Measurements from ENCODE around the gene DNAJC16.
A peak's percentile ranks its signal among the peaks of the same experiment; 100 is the strongest.
"Not testable (repeated sequence)": the region's sequence is repeated elsewhere in the genome, so short reads cannot be mapped to it uniquely, and the experiment has no call there.

Gene DNAJC16

DNA sequence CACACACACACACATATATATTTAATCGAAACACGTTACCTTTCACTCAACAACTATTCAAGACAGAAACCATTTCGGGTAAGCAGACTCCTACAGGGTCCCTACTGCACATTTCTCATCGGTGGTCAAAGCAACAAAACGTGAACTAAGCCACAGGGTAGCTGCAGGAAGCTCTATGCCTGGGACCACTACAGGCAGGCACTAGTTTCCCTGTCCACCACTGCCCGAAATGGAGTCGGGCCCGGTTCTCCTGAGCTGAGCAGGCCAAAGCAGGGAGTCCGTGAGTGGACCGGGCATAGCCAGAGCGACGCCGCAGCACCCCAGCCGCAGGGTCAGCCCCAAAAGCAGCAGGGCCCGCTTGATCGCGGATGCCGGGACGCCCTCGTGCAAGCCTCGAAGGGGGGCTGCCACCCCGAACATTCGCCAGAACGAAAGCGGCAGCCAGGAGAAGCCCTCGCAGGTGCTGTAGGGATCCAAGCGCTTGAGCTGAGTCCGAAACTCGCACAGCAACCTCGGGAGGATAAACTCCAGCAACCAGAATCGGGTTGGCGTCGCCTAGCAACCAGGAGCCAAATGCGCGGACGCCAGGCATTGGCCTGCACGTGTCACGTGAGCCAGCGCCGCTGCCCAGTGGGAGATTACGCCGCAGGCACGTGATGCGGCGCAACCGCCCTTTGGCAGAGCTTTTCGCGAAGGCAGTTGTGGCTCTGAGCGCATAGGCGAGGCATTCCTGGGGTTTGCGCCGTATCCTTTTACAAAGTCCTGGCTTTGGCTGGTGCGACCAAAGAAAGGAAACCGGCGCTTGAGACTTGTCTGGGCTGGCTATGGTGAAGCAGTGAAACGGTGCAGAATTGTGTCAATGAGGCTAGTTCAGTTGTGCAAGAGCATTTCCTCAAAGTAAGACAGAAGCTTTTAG, 76.7 kb downstream of the DNAJC16 start:
- H3K79me2 ChIP-seq (ENCODE audit: insufficient read depth, low read length) = no peaks in the 10 kb centered on the region
- H2AFZ ChIP-seq (ENCODE audit: low read depth, low read length, severe bottlenecking) = peak overlapping the region; percentile 72
- H3K9me3 ChIP-seq (ENCODE audit: insufficient read depth, low read length) = no peaks in the 10 kb centered on the region
- no peaks in the 10 kb centered on the region for H3F3A ChIP-seq (ENCODE audit: insufficient read depth)
- H3K27me3 ChIP-seq (ENCODE audit: low read length) = no peaks in the 10 kb centered on the region
- TF ChIP-seq, protein P1, sequence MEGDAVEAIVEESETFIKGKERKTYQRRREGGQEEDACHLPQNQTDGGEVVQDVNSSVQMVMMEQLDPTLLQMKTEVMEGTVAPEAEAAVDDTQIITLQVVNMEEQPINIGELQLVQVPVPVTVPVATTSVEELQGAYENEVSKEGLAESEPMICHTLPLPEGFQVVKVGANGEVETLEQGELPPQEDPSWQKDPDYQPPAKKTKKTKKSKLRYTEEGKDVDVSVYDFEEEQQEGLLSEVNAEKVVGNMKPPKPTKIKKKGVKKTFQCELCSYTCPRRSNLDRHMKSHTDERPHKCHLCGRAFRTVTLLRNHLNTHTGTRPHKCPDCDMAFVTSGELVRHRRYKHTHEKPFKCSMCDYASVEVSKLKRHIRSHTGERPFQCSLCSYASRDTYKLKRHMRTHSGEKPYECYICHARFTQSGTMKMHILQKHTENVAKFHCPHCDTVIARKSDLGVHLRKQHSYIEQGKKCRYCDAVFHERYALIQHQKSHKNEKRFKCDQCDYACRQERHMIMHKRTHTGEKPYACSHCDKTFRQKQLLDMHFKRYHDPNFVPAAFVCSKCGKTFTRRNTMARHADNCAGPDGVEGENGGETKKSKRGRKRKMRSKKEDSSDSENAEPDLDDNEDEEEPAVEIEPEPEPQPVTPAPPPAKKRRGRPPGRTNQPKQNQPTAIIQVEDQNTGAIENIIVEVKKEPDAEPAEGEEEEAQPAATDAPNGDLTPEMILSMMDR (IDR thresholded peaks at IDR 0.05; ENCODE audit: insufficient read depth, low read length, poor library complexity, severe bottlenecking) = no peak
- no peak for TF ChIP-seq EZH2phosphoT487 (conservative IDR thresholded peaks at IDR 0.05; ENCODE audit: low read length)
- H3K9ac ChIP-seq (ENCODE audit: low read length) = peak overlapping the region; percentile 46
- no peak overlapping the region for H3K27ac ChIP-seq (ENCODE audit: low read depth, low read length)
- no peaks in the 10 kb centered on the region for H3K9me2 ChIP-seq (replicated peaks; ENCODE audit: insufficient read depth, low read length)
- H3K4me3 ChIP-seq (ENCODE audit: insufficient read depth, low read length, poor library complexity, severe bottlenecking) = peak overlapping the region; percentile 53
- H3K4me2 ChIP-seq (ENCODE audit: low read depth, low read length, poor library complexity, severe bottlenecking) = peak overlapping the region; percentile 51
- no peaks in the 10 kb centered on the region for H4K20me1 ChIP-seq (ENCODE audit: low read depth, low read length)
- H3K36me3 ChIP-seq (ENCODE audit: low read length) = no peaks in the 10 kb centered on the region

GRCh38 chr1:15603966-15604282, 77.3 kb downstream of the DNAJC16 start:
- H3F3A ChIP-seq (ENCODE audit: insufficient read depth); H3K9me3 ChIP-seq (ENCODE audit: insufficient read depth, low read length); H3K36me3 ChIP-seq (ENCODE audit: low read length); H4K20me1 ChIP-seq (ENCODE audit: low read depth, low read length); H3K27me3 ChIP-seq (ENCODE audit: low read length); H3K79me2 ChIP-seq (ENCODE audit: insufficient read depth, low read length); H3K9me2 ChIP-seq (replicated peaks; ENCODE audit: insufficient read depth, low read length); H3K27ac ChIP-seq (ENCODE audit: low read depth, low read length): not testable (repeated sequence)
- peak overlapping the region; percentile 26 for H3K4me3 ChIP-seq (ENCODE audit: insufficient read depth, low read length, poor library complexity, severe bottlenecking)
- H2AFZ ChIP-seq (ENCODE audit: low read depth, low read length, severe bottlenecking) = peak overlapping the region; percentile 72
- peak overlapping the region; percentile 51 for H3K4me2 ChIP-seq (ENCODE audit: low read depth, low read length, poor library complexity, severe bottlenecking)
- H3K9ac ChIP-seq (ENCODE audit: low read length) = peak overlapping the region; percentile 46; the same call in 1 of the 2 replicates

DNA sequence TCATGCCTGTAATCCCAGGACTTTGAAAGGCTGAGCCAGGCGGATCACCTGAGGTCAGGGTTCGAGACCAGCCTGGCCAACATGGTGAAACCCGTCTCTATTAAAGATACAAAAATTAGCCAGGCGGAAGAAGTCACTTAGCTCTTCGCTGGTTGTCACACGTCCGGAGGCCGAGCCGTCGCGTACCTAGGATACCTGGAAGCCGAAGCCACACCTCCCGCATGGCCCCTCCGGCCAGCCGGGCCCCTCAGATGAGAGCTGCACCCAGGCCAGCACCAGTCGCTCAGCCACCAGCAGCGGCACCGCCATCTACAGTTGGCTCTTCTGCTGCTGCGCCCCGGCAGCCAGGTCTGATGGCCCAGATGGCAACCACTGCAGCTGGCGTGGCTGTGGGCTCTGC, 77.8 kb downstream of the DNAJC16 start:
- not testable (repeated sequence) for H3F3A ChIP-seq (ENCODE audit: insufficient read depth); H3K27ac ChIP-seq (ENCODE audit: low read depth, low read length); H4K20me1 ChIP-seq (ENCODE audit: low read depth, low read length); H3K4me3 ChIP-seq (ENCODE audit: insufficient read depth, low read length, poor library complexity, severe bottlenecking); H3K4me2 ChIP-seq (ENCODE audit: low read depth, low read length, poor library complexity, severe bottlenecking); H3K27me3 ChIP-seq (ENCODE audit: low read length); H3K36me3 ChIP-seq (ENCODE audit: low read length); H2AFZ ChIP-seq (ENCODE audit: low read depth, low read length, severe bottlenecking); H3K9ac ChIP-seq (ENCODE audit: low read length); H3K9me3 ChIP-seq (ENCODE audit: insufficient read depth, low read length); H3K79me2 ChIP-seq (ENCODE audit: insufficient read depth, low read length); H3K9me2 ChIP-seq (replicated peaks; ENCODE audit: insufficient read depth, low read length)

DNA sequence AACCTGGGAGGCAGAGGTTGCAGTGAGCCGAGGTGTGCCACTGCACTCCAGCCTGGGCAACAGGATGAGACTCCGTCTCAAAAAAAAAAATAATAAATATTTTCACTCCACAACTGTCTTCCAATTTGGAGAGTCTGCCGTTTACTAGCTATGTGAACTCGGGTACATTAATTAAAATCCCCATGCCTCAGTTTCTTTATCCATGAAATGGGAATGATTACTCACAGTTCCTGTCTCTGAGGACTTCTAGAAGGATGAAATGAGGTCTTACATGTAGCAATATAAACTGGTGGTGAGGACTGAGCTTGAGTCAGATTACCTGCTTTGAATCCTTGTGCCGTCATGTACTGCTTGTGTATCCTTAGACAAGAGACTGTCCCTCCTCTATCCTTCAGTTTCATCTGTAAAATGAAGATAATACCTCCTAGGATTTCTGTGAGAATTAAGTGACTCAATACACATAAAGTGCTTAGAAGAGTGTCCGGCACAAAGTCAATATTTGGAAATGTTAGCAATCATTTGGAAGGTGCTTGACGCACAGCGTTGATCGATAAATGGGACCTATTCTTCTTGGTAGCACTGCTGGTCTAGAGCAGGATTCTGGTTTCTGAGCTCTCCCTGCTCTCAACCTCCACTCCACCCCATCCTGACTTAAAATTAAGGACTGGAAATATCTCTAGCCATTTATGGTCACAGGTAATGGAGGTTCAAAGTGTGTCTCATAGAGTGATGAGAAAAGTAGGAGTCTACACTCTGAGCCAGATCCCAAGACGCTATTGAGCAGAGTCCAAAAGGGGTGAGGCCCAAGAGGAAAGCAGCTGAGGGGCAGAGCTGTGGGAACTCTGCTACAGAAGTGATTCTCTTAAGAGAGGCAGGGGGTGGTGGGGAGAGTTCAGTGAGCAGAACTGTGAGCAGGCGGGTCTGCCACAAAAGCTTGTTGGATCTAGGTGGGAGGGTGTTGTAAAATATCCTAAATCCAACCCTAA, 79.0 kb downstream of the DNAJC16 start:
- Histone ChIP-seq H3K79me2 (ENCODE audit: insufficient read depth, low read length) (no peaks in the 10 kb centered on the region), H3K9me3 (ENCODE audit: insufficient read depth, low read length) (no peaks in the 10 kb centered on the region), H3K4me3 (ENCODE audit: insufficient read depth, low read length, poor library complexity, severe bottlenecking) (no peak overlapping the region), H3K4me2 (ENCODE audit: low read depth, low read length, poor library complexity, severe bottlenecking) (no peak overlapping the region), H3K27ac (ENCODE audit: low read depth, low read length) (no peak overlapping the region), H3K27me3 (ENCODE audit: low read length) (no peaks in the 10 kb centered on the region), H3K9ac (ENCODE audit: low read length) (no peak overlapping the region), H2AFZ (ENCODE audit: low read depth, low read length, severe bottlenecking) (no peak overlapping the region), H3K9me2 (replicated peaks; ENCODE audit: insufficient read depth, low read length) (no peaks in the 10 kb centered on the region), H3K36me3 (ENCODE audit: low read length) (no peaks in the 10 kb centered on the region), H3F3A (ENCODE audit: insufficient read depth) (no peaks in the 10 kb centered on the region), H4K20me1 (ENCODE audit: low read depth, low read length) (no peaks in the 10 kb centered on the region)
- TF ChIP-seq, protein P1 (IDR thresholded peaks at IDR 0.05; ENCODE audit: insufficient read depth, low read length, poor library complexity, severe bottlenecking) = no peak
- TF ChIP-seq EZH2phosphoT487 (conservative IDR thresholded peaks at IDR 0.05; ENCODE audit: low read length) = no peak

Measured in SU-DHL-6 (cell line).